T1000 (cell line): ENCODE data around the gene XPO6.
A peak's percentile ranks its signal among the peaks of the same experiment; 100 is the strongest.

Experiments
- DNase-seq: peaks from one replicate; lab custom pipeline; 2025; ENCODE audit warnings: mixed read lengths; lab: John Stamatoyannopoulos, UW

The XPO6 gene

DNA sequence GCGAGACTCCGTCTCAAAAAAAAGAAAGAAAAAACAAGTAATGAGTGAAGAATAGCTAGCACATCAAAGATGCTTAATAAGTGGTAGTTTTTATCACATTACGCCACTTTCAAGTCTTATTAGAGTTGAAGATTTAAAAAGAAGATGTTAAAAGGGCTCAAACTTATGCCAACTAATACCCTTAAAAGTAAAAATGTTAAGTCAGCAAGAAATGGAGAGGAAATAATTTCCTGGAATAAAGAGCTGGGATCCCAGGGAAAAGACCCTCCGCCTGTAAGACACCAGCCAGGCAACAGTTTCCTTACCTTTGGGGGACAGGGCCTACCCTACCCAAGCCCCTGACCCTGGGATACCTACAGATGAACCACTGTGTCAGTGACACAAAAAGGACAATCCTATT is 3.6 kb downstream of the XPO6 start:
- DNase-seq: no peak

DNA sequence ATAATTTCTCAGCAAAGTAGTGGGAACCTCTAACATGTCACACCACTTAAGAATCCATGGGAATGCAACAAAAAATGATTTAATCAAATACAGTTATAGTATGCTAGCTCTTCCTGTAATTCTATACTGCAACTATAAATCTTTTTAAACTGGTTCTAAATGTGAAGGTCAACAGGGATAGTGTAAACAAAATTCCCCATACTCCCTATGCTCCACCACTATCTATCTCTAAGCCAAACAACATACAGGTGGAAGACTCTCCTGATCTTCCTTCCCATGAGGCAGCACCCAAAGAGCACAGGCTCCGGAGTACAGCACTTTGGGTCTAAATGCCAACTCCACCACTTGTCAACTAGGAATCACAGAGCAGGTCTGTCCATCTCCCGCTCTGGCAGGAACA is 4.4 kb downstream of the XPO6 start:
- no peak for DNase-seq

DNA sequence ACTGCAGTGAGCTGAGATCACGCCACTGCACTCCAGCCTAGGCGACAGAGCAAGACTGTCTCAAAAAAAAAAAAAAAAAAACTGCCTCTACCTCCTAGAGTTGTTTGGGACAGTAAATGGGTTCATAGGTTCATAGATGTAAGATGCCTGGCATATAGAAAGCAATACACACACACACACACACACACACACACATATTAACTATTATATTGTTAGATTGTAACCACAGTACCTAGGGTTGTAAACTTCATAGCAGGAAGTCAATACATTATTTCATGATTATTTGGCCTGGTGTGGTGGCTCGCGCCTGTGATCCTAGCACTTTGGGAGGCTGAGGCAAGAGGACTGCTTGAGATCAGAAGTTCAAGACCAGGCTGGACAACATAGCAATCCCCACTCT is 5.8 kb downstream of the XPO6 start:
- no peak for DNase-seq

DNA sequence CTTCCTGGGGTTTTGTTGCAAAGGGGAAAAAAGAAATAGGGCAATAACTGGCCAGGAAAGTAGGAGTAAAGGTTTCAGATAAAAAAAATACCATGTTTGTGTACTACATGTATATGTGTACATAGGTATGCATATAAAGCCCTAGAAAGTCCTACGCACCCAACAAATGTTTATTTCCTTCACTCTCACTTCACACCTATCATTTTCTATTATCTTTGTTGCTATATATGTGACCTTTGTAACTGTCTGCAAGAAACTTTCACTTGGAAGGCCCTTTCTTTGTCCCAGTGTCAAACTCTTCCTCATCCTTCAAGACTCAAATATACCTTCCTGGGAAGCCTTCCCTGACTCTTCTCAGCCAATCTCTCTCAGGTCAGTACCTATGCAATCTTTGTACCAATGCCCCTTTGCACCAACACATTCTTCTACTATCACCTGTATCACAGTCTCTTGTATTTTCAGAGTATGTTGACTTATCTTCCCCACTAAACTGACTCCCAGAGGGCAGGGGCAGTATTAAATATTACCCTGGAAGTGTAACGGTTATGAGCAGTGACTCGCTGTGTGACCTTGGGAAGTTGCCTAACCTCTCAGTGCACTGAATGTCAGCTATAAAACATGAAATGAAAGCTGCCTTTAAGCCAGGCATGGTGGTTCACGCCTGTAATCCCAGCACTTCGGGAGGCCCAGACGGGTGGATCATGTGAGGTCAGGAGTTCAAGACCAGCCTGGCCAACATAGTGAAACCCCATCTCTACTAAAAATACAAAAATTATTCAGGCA is 6.5 kb downstream of the XPO6 start:
- DNase-seq: no peak

DNA sequence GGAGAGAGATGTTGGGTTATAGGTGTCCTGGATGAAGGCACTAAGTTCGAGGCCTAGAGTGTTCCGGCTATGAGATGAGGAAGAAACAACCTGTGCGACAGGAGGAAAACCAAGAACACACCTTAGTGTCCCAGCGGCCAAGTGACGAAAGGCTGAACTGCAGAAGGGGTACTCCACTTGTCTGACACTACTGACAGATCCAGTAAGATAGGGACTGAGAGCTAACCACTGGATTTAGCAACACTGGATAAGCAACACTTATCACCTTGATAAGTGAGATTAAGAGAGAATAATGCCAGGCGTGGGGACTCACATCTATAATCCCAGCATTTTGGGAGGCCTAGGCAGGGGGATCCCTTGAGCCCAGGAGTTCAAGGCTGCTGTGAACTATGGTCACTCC is 7.1 kb downstream of the XPO6 start:
- no peak for DNase-seq

DNA sequence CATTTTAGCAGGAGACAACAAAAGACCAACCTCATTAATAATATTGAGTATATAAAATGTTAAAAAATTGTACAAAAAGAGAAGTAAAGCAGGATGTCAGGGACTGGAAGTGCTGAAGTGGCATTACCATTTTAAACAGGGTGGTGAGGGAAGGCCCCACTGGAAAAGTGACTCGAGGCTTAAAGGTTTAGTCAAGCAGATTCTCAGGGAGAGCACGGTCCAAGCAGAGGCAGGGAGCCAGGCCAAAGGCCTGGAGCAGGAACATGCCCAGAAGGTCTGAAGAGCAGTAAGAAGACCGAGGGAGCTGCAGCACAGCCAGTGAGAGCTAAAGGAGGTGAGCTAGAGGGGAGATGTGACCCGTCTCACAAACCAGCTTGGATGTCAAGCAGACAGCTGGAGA is 7.6 kb downstream of the XPO6 start:
- no peak for DNase-seq

DNA sequence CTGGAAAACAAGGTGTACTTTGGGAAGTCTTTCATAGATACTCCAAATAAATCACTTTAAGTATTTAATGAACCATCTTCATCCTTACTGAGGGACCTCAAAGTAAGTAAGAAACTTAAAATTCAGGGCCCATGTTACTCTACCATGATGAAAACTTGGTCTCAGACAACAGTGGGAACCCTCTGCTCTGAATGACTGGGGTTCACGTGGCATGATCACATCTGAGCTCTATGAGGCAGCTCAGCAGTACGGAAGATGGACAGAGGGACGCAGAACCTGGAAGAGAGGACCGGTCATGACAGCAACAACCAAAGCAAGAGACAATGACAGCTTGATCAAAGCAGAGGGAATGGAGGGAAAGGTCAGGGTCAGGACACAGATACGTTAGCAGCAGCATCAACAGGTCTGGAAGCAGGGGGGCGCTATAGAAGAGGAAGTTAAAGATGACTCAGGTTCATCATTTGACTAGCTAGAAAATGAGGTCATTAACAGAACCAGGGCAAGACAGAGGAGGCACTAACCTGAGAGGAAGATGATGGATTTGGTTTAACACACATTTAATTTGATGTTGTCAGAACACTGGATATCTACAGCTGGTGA is 9.5 kb downstream of the XPO6 start:
- DNase-seq: no peak

DNA sequence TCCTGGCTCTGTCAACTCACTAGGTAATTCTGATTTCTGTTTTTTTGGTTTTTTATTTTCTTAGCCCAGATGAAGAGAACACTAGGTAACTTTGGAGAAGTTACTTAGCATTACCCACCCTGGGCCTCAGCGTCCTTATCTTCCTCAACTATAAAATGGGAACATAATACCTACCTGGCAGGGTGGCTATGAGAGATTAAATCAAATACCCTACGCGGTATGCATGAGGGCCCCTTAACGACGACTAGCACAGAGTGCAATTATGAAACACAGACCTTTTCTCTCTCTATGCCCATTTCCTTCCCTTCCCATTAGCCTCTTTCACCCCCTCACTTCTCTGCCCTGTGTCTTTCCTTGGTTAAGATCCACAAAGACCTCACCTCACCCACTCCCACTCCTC is 11.1 kb downstream of the XPO6 start:
- no peak for DNase-seq

DNA sequence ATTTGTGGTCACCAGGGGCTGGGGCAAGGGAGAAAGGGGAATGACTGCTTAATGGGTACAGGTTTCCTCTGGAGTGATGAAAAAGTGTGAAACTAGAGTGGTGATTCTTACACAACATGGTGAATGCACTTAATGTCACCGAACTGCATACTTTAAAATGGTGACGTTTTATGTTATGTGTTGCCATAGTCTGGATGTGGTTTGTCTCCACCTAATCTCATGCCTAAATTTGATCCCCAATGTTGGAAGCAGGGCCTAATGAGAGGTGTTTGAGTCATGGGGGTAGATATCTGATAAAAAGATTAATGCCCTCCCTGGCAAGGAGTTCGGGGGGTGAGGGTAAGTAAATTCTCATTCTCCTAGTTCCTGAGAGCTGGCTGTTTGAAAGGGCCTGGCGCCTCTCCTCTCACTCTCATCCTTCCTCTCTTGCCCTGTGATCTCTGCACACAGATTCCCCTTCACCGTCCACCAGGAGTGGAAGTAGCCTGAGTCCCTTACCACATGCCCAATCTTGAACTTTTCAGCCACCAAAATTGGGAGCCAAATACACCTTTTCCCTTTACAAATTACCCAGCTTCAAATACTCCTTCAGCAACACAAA is 15.3 kb downstream of the XPO6 start:
- DNase-seq: no peak

DNA sequence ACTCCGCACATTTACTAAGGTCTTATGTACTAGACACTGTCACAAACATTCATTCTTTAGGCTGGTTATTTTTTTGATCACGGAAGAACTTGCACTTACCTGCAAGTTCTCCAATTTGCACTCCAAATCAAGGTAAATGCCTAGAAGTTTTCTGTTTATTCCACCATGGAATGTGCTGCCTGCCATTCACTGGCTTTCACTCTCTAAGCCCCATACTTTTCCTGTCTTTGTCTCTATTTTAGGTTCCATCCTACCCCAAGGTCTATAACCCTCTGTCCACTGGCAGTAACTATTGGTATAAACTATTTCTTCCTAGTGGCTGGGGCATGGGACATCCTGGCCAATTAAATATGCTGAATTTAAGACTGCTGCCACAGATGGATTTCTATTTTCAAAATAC is 15.9 kb downstream of the XPO6 start:
- no peak for DNase-seq

DNA sequence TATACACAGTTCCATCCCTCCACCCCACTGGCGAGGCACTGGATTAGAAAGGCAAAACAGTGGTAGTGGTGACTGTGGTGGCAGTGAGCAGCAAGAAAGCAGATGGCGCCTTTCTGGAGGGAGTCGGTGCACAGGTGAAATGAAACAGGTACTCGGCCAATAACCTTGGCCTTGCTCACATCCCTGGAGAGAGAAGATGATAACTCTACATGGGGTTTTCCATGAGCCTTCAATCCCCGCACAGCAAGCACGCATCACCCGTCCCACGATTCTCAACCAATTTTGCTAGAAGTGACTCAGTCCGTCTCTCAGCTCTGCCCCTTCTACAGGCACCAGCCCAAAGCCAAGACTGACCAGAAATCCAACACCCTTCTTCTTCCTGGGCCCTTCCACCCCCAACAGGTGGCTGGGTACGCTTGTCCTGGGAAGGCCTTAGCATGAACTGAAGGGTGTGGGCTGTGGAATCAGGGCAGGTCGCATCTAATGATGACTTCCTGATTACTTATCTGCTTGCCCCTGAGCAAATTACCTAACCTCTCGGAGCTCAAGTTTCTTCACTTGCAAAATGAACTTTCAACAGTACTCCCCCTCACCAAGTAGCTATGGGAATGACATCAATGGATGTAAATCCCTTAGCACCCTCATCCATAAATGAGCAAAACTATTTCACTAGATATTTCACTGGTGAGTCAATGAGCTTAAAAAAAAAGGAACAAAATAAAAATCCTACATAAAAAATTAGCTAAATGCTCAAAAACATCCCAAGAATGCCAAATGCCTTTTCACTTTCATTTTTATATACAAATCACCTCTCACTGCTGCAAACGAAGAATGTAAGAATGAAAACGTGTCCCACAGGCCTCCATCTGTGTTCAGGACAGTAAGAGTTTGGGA is 18.0 kb downstream of the XPO6 start:
- DNase-seq: peak; percentile 68

DNA sequence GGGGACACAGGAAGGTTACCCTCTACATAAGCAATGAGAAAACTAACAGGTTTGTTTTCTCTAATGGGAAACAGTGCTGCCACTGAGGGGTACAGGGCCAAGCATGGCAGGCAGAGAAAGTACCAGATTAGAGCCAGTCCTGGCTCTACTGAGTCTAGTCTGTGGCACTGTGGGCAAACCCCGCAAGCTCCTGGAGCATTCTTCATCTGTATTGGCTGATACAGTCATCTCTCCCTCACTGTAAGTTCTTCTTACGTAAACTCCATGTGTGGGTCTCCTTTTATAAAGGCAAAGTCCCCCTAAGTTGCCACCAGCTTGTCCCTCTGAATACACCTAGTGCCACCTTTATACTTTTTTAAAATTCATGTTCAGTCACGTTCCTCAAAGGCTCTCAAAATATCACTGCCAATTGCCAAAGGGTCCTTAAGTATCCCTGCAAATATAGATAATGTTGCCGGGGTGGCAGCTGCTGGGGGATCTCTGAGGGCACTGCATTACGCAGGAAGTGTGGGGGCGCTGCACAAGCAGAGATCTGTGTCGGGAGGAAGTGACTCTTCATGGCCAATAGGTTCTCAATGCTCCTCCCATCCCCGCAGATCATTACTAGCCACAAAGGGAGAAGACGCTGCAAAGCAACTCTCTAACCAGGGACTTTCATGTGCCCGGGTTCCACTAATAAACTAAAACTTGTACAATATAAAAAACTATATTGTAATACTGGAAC is 18.8 kb downstream of the XPO6 start:
- no peak for DNase-seq

DNA sequence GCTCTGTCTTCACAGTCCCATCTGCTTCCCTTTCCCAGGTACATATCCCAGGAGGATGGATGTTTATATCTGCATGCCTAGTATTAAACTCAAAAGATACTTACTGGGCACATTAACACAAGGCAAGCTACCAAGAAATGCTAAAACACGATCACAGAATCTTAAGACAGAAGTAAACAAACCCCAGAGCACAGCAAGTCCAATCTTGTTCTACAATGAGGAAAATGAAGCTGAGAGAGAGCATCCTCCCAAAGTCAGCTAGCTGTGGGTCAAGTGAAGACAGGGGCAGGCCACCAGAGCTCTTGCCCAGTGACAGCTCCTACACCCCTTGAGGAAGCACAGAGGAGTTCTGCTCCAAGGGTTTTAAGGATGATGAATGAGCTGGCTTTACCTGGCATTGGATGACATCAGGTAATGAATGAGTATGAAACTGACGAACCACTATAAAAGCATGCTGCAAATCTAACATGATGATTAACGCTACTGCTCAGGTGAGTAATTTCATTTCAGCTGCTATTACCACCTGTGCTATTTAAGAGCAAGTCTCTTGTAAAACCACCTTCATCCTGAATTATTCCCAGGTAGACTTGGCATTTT is 20.3 kb downstream of the XPO6 start:
- DNase-seq: no peak

DNA sequence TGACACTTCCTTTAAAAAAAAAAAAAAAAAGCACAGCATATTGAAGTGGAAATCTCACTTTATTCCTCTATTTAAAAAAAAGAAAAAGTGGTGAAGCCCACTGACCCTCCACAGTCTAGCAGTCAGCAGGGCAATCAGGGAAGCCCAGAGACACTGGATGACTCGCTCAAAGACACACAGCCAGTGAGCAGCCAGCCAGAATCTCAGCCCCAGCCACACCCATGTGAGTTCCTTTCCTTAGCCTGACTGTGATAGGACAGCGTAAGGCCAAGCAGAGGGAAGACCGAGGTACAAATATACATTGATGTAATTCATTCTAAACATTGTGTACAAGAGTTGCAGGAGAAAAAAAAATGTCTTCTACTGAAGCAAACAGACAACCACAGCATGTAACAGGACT is 22.5 kb downstream of the XPO6 start:
- no peak for DNase-seq

DNA sequence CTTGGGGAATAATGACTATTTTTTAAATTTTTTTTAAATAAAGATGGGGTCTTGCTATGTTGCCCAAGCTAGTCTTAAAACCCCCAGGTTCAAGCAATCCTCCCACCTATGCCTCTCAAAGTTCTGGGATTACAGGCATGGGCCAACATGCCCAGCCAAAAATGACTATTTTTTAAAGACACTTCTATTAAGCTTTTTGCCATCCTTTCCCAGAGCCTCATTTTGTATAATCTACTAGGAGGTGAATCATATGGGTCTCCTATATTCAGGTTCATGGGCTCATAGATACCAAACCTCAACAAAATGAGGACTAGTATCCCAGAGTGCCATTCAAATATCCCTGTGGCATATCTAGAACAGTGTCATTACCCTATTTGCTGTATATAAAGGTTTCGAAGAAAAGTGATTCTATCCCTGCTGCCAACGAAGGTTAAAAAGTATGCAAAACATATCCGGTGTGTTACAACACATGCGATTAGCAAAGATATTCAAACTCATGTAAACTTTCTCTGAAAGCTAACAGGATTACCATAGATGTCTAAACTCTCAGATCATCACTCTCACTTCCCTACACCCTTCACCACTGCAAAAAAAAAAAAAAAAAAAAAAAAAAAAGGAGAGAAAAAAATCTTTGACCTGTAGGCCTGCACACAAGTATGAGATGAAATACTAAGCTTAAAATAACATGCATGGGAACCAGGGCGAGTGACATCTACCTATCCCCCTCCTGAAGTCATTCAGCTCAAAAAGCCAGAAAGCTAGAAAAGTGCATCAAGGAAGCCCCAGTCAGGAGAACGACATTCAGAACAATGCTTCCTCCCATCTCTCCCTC is 23.5 kb downstream of the XPO6 start:
- no peak for DNase-seq

DNA sequence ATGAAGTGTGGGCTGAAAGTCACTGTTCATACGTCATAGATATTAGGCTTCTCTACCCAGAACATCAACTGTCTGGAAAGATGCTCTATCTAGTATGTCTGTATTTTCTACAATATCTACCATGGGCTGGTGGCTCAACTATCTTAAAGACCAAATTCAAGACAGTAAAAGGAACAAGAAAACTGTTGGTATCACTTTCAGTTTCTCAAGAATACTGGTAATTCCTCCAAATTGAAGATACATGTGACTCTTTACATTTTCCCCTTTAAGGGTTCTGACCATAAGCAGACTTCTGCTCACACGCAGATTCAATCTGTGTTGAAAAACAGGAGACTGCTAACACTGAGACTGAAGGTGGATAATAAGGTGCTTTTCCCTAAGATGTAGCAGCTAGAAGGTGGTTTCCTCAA is 24.2 kb downstream of the XPO6 start:
- DNase-seq: no peak

DNA sequence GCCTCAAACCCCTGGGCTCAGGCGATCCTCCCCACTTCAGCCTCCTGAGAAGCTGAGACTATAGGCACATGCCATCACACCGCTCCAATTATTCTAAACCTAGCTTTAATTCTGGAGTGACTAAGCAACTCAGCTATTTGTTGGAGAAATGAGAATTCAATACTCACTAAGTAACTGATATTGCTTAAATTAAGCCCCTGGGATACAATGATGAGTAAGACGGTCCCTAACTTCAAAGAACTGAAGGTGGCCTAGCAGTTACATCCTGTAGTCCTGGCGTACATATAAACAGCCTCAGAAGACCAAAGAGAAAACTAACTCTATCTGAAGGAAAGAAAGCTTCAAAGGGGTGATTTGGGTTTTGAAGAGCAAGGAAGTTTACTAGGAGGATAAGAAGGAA is 25.0 kb downstream of the XPO6 start:
- DNase-seq: no peak

DNA sequence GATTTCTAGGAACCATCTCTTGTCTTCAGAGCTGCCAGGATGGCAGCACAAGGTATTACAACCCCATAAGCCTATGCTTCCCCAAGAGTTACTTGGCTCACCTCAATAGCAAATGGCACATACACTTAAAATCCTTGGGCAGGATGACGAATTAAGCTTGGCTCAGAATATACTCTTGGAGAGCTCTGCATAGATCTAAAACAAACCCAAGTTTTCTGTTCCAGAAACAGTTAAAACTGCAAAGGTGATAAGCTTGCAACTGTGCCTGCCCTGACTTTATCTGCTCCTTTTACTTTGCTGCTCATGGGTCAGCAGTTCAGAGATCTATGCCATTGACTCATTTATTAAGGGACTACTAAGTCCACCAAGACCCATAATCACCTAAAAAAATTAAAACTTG is 26.1 kb downstream of the XPO6 start:
- DNase-seq: no peak

DNA sequence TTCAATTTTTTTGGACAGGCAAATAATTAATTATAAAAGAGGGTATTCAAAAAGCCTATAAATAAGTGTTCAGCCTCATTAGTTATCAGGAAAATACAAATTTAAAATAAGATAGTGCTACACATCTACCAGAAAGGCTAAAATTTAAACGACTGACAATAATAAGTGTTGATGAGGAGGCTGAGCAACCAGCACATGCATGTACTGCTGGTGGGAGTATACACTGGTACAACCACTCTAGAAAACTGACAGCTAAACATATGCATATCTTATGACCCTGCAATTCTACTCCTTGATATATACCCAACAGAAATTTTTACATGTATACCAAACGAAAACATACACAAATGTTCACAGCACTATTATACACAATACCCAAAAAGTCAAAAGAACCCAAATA is 27.1 kb downstream of the XPO6 start:
- DNase-seq: no peak

DNA sequence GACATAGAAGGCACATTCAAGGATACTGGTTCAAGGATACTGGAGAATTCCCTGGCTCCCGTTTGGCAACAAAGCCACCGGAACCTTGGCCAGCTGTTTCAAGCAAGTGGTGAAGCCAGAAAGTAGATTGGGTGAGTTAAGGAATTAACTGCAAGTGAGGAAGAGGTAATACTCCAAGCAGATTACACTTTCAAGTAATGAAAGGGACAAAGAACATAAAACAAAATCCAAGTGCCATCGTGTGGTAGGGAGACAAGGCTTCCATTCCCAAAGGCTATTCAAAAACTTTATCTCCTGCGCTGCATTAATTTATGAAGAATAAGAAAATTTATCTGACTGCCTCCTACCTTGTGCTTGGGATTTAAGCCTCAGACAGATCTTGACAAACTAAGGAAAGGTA is 27.8 kb downstream of the XPO6 start:
- DNase-seq: no peak

DNA sequence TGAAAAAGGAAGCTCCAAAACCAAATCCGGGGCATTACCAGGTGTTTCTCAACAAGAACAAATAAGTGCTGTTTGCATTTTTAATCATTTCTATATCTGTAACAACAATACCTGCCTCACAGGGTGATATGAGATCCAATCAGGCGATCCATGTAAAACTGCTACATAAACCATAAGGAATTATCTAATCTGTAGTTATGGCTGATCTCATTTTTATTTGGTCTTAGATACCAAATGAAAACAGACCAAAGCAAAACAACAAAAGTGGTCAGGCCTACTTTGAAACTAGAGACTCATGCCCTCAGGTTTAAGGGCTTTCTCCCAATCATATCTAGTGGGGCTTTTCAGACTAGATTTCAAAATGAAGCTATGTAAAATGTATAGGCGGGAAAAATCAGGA is 28.3 kb downstream of the XPO6 start:
- no peak for DNase-seq
